Neuronal stem cell (in vitro differentiated cells): ENCODE measurements around the gene FPR2.
"Not testable (repeated sequence)": the region's sequence is repeated elsewhere in the genome, so short reads cannot be mapped to it uniquely, and the experiment has no call there.

ENCODE experiments used
- DNase-seq: peaks from one replicate; pipeline ENCODE4 v3.0.0-alpha.2; 2013; ENCODE audit warnings: low spot score
- H2AFZ ChIP-seq: one replicate; pipeline ENCODE4 v1.6.1; 2013; ENCODE audit warnings: mild to moderate bottlenecking, low read length, inconsistent platforms
- H2AK5ac ChIP-seq: 2 replicates; pipeline ENCODE4 v1.6.1; 2013; ENCODE audit warnings: low read depth, mild to moderate bottlenecking, inconsistent platforms, low read length, moderate library complexity, mixed read lengths
- H2BK120ac ChIP-seq: 2 replicates; pipeline ENCODE4 v1.6.1; 2013; ENCODE audit warnings: low read depth, mild to moderate bottlenecking, inconsistent platforms, low read length, moderate library complexity, mixed read lengths
- H2BK12ac ChIP-seq: one replicate; pipeline ENCODE4 v1.6.1; 2013; ENCODE audit warnings: low read length, inconsistent platforms
- H2BK15ac ChIP-seq: 2 replicates; pipeline ENCODE4 v1.6.1; 2013; ENCODE audit warnings: mild to moderate bottlenecking, low read length, inconsistent platforms, mixed read lengths
- H2BK5ac ChIP-seq: one replicate; pipeline ENCODE4 v1.6.1; 2013; ENCODE audit warnings: inconsistent platforms, mild to moderate bottlenecking, low read length, moderate library complexity
- H3K14ac ChIP-seq: one replicate; pipeline ENCODE4 v1.6.1; 2013; ENCODE audit warnings: low read length, inconsistent platforms
- H3K18ac ChIP-seq: 2 replicates; pipeline ENCODE4 v1.6.1; 2013; ENCODE audit warnings: low read length, inconsistent platforms
- H3K23ac ChIP-seq: 2 replicates; pipeline ENCODE4 v1.6.1; 2013; ENCODE audit warnings: low read depth, mild to moderate bottlenecking, mixed read lengths, low read length, inconsistent platforms; ENCODE audit not compliant: poor library complexity
- H3K27ac ChIP-seq: replicated peaks from 3 replicates; pipeline ENCODE4 v1.5.1; 2013; ENCODE audit warnings: low read length, inconsistent platforms
- H3K27me3 ChIP-seq, 3 experiments: 2 replicates each; pipeline ENCODE4 v1.6.1; 2013; ENCODE audit warnings: low read length in 3 of 3, mild to moderate bottlenecking in 2 of 3, inconsistent platforms in 1 of 3, low read depth in 1 of 3, mixed read lengths in 1 of 3, moderate library complexity in 1 of 3; ENCODE audit not compliant: control insufficient read depth in 3 of 3, insufficient read depth in 3 of 3
- H3K36me3 ChIP-seq, 2 donors: replicated peaks in 1 of 2; 2 replicates each; pipeline ENCODE4 v1.6.1; 2013; ENCODE audit warnings: low read length in 2 of 2; ENCODE audit not compliant: control insufficient read depth in 2 of 2, insufficient read depth in 2 of 2
- H3K4ac ChIP-seq: 2 replicates; pipeline ENCODE4 v1.6.1; 2013; ENCODE audit warnings: inconsistent platforms, mild to moderate bottlenecking, low read length, moderate library complexity
- H3K4me1 ChIP-seq, 2 donors: 1 replicate in 1 of 2; 2 replicates in 1 of 2; pipeline ENCODE4 v1.6.1; 2013; ENCODE audit warnings: low read length in 2 of 2, low read depth in 1 of 2; ENCODE audit not compliant: control insufficient read depth in 2 of 2, insufficient read depth in 1 of 2
- H3K4me2 ChIP-seq: one replicate; pipeline ENCODE4 v1.6.1; 2013; ENCODE audit warnings: mild to moderate bottlenecking, low read length, inconsistent platforms; ENCODE audit not compliant: insufficient read depth, poor library complexity, severe bottlenecking
- H3K4me3 ChIP-seq, 2 donors: 2 replicates each; pipeline ENCODE4 v1.5.1; 2013; ENCODE audit warnings: low read length in 2 of 2, mild to moderate bottlenecking in 2 of 2, inconsistent platforms in 1 of 2, moderate library complexity in 1 of 2
- H3K79me1 ChIP-seq: one replicate; pipeline ENCODE4 v1.6.1; 2013; ENCODE audit warnings: low read depth, mild to moderate bottlenecking, inconsistent platforms, low read length, moderate library complexity
- H3K9ac ChIP-seq: one replicate; pipeline ENCODE4 v1.6.1; 2013; ENCODE audit warnings: mild to moderate bottlenecking, low read depth, low read length, inconsistent platforms; ENCODE audit not compliant: poor library complexity
- H3K9me3 ChIP-seq, 2 donors: replicated peaks in 1 of 2; 2 replicates each; pipeline versions ENCODE3 to v1.6.1; 2013; ENCODE audit warnings: low read length in 2 of 2, mild to moderate bottlenecking in 2 of 2, inconsistent platforms in 1 of 2, low read depth in 1 of 2, mixed read lengths in 1 of 2, moderate library complexity in 1 of 2; ENCODE audit not compliant: control insufficient read depth in 2 of 2, insufficient read depth in 1 of 2
- H4K8ac ChIP-seq: one replicate; pipeline ENCODE4 v1.6.1; 2013; ENCODE audit warnings: low read depth, mild to moderate bottlenecking, inconsistent platforms, low read length, moderate library complexity
- H4K91ac ChIP-seq: one replicate; pipeline ENCODE4 v1.6.1; 2013; ENCODE audit warnings: low read length, low read depth, mild to moderate bottlenecking, inconsistent platforms; ENCODE audit not compliant: poor library complexity
- WGBS, 2 donors: extraction: QIAGEN DNeasy Blood & Tissue Kit; methylation state at CpG; one replicate each; pipeline ENCODE4 v1.1.7; 2013; ENCODE audit warnings: missing lambda C conversion rate in 2 of 2, mixed read lengths in 1 of 2; ENCODE audit not compliant: insufficient read length in 2 of 2, insufficient replicate concordance in 1 of 2; ENCODE audit errors: extremely low coverage in 2 of 2; 5-methylcytosine and 5-hydroxymethylcytosine counted together

FPR2 gene

GRCh38 chr19:51776561-51776960 lies 15.6 kb downstream of the FPR2 start:
- H3K27me3 ChIP-seq, H3K4ac ChIP-seq, H2BK12ac ChIP-seq, H3K4me1 ChIP-seq, H3K27ac ChIP-seq, H4K91ac ChIP-seq, H3K9me3 ChIP-seq, H2BK15ac ChIP-seq, H3K4me2 ChIP-seq, H3K9ac ChIP-seq, H3K79me1 ChIP-seq, DNase-seq, H3K4me3 ChIP-seq, H2BK120ac ChIP-seq, H2BK5ac ChIP-seq, H3K36me3 ChIP-seq, H3K18ac ChIP-seq, H2AK5ac ChIP-seq, H2AFZ ChIP-seq, H3K14ac ChIP-seq, H4K8ac ChIP-seq, H3K23ac ChIP-seq: not testable (repeated sequence)
- no CpG with 5 or more reads among the region's 1 CpG for WGBS, 2 donors

GRCh38 chr19:51777570-51778462 lies 16.8 kb downstream of the FPR2 start:
- Histone ChIP-seq H3K36me3 (no peaks in the 10 kb centered on the region), H3K4me1 (no peaks in the 10 kb centered on the region), H2AK5ac (no peak overlapping the region), H3K27ac (no peak overlapping the region), H2AFZ (peak overlapping the region; percentile 71), H4K91ac (no peak overlapping the region), H3K27me3 (peaks cover 0 to 7% (median 0%) of the 10 kb centered on the region in 3 experiments), H2BK12ac (no peak overlapping the region), H3K9ac (no peak overlapping the region), H2BK120ac (no peak overlapping the region), H3K4ac (no peak overlapping the region), H3K4me3 (no peak overlapping the region), H2BK15ac (no peak overlapping the region), H2BK5ac (no peak overlapping the region), H3K9me3 (no peaks in the 10 kb centered on the region), H3K79me1 (no peaks in the 10 kb centered on the region), H4K8ac (no peak overlapping the region), H3K23ac (no peak overlapping the region), H3K18ac (no peak overlapping the region), H3K14ac (no peak overlapping the region), H3K4me2 (no peak overlapping the region)
- DNase-seq = peak; percentile 70
- no CpG with 5 or more reads among the region's 23 CpGs for WGBS, 2 donors

DNA sequence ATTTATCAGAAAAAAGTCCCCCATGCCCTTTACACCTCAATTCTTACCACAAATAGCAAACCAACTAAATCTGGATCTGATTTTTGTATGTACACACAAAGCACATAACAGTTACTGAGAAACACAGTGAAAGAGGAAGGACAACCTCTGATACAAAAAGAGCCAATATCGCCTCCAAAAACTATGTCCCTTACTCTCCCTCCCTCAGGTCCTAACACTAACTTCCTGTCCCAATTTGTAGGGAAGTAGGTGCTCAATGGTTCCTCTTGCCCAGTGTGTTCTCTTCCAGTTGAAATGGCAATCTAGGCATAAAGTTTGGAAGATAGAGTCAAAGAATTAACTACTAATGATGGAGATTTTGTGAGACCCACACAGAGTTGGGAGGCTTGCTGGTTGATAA lies 18.2 kb downstream of the FPR2 start:
- H4K8ac ChIP-seq = no peak overlapping the region
- no peak overlapping the region for H3K27ac ChIP-seq
- no peak overlapping the region for H2BK120ac ChIP-seq
- no peak overlapping the region for H2BK5ac ChIP-seq
- no peak overlapping the region for H2BK12ac ChIP-seq
- H3K27me3 ChIP-seq = peaks cover 0 to 7% (median 0%) of the 10 kb centered on the region in 3 experiments
- no peak overlapping the region for H3K14ac ChIP-seq
- no peak for DNase-seq
- H3K18ac ChIP-seq = no peak overlapping the region
- H3K23ac ChIP-seq = no peak overlapping the region
- no peak overlapping the region for H3K4ac ChIP-seq
- H3K9ac ChIP-seq = no peak overlapping the region
- no peaks in the 10 kb centered on the region for H3K79me1 ChIP-seq
- H3K4me1 ChIP-seq = no peaks in the 10 kb centered on the region
- H4K91ac ChIP-seq = no peak overlapping the region
- H2AFZ ChIP-seq = no peak overlapping the region
- WGBS, 2 donors = no CpG with 5 or more reads among the region's 1 CpG
- H3K4me2 ChIP-seq = no peak overlapping the region
- H3K4me3 ChIP-seq = no peak overlapping the region
- no peaks in the 10 kb centered on the region for H3K36me3 ChIP-seq
- H2BK15ac ChIP-seq = no peak overlapping the region
- H3K9me3 ChIP-seq = no peaks in the 10 kb centered on the region
- no peak overlapping the region for H2AK5ac ChIP-seq

DNA sequence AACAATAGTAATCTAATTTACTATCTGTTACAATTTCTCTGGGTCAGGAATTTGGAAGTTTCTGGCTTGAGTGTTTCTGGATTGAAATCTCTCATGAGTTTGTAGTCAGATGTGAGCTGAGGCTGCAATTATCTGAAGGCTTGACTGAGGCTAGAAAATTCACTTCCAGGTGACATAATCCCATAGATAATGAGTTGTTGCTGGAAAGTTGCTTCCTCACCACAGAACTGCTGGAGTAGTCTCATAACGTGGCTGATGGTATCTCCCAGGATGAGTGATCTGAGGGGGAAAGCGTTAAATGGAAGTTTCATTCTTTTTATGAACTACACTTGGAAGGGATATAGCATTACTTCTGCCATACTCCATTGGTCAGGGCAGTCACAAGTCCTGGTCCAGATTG lies 18.7 kb downstream of the FPR2 start:
- no peak overlapping the region for H3K23ac ChIP-seq
- H3K4me2 ChIP-seq = no peak overlapping the region
- no peak overlapping the region for H4K91ac ChIP-seq
- H3K27me3 ChIP-seq = peaks cover 0 to 7% (median 0%) of the 10 kb centered on the region in 3 experiments
- H2BK5ac ChIP-seq = no peak overlapping the region
- H3K18ac ChIP-seq = no peak overlapping the region
- H3K79me1 ChIP-seq = no peaks in the 10 kb centered on the region
- H3K4me1 ChIP-seq = no peaks in the 10 kb centered on the region
- no peak overlapping the region for H2AFZ ChIP-seq
- no peak overlapping the region for H3K4ac ChIP-seq
- no peak overlapping the region for H2BK15ac ChIP-seq
- no peaks in the 10 kb centered on the region for H3K9me3 ChIP-seq
- no peak overlapping the region for H4K8ac ChIP-seq
- no peak overlapping the region for H3K9ac ChIP-seq
- H3K14ac ChIP-seq = no peak overlapping the region
- no CpG with 5 or more reads among the region's 2 CpGs for WGBS, 2 donors
- DNase-seq = no peak
- H3K36me3 ChIP-seq = no peaks in the 10 kb centered on the region
- no peak overlapping the region for H2BK120ac ChIP-seq
- no peak overlapping the region for H3K27ac ChIP-seq
- H2AK5ac ChIP-seq = no peak overlapping the region
- no peak overlapping the region for H3K4me3 ChIP-seq
- no peak overlapping the region for H2BK12ac ChIP-seq
